HG03025 (cell line): ENCODE measurements around the gene DIS3L2.

Experiments used
- ATAC-seq: cut with Tn5 transposase; IDR thresholded peaks from one replicate; pipeline ENCODE4 v1.9.1; 2021; ENCODE audit warnings: mild to moderate bottlenecking, moderate library complexity; ENCODE audit not compliant: unreplicated experiment, low FRiP score

DIS3L2 gene

DNA sequence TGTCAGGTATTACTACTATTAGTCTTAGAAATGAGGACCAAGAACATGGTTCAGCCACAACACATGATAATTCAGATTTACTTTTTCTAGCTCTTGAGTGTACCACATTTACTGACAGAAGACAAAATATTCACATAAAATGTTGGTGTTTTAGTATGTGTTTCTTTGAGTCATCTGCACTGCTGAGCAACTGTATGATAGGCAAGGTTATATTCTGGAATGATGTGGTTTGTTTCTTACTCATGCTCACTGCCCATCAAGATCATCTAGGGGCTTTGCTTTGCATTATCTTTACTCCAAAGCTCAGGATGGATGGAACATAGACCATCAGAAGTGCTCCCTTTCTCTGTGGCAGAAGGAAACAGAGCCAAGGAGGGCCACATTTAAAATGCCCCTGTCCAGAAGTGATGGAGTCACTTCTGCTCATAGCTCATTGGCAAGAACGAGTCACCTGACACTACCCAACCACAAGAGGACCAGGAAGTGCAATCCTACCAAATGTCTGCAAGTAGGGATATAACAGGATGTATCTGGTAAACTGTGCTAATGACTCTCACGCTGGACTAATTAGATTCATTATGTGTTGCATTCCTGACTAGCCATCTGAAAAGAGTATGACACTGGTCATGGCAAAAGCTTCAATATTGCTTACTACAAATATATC, 81.5 kb downstream of the DIS3L2 start:
- ATAC-seq: no peak

- no peak for ATAC-seq
Observed at GRCh38 chr2:232043966-232044365, 82.5 kb downstream of the DIS3L2 start.

GRCh38 chr2:232049350-232049749, 87.8 kb downstream of the DIS3L2 start:
- ATAC-seq: no peak

- ATAC-seq: no peak
Observed at GRCh38 chr2:232052591-232052990, 91.1 kb downstream of the DIS3L2 start.

DNA sequence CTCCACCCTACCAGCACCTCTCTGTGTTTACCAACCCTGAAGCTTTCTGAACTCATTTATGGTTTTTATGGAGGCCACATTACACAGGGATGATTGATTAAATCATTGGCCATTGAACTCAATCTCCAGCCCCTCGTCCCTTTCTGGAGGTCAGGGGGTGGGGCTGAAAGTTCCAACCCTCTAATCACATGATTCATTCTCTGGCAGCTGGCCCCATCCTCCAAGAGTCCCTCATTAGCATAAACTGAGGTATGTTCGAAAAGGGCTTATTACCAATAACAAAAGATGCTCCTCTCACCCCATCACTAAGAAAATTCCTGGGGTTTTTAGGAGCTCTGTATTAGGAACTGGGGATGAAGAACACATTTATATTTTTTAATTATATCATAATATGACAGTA, 92.3 kb downstream of the DIS3L2 start:
- no peak for ATAC-seq

GRCh38 chr2:232058063-232058877, 96.8 kb downstream of the DIS3L2 start:
- ATAC-seq: no peak

- no peak for ATAC-seq
Observed at GRCh38 chr2:232058931-232059330, 97.4 kb downstream of the DIS3L2 start.

GRCh38 chr2:232061265-232061664, 99.8 kb downstream of the DIS3L2 start:
- ATAC-seq: no peak

DNA sequence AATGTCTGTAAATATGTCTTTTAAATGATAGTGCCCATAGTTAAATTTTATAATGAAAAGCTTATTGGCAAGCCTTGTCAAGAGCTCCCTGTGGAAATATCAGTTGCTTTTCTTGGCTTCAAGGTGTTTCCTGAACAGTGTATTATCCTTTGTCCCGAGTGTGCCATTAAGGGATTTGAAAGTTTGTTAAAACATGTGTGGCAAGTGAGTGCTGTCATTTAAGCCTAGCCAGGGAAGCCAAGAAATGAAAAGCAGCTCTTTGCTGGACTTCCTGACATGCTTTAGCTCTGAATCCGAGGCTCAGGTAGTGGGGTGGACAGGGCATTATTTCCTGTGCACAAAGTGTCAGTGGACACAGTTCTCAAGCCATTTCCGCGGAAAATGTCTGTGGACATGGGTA, 111.5 kb downstream of the DIS3L2 start:
- ATAC-seq: no peak

- ATAC-seq: no peak
Observed at GRCh38 chr2:232073699-232074098, 112.2 kb downstream of the DIS3L2 start.

DNA sequence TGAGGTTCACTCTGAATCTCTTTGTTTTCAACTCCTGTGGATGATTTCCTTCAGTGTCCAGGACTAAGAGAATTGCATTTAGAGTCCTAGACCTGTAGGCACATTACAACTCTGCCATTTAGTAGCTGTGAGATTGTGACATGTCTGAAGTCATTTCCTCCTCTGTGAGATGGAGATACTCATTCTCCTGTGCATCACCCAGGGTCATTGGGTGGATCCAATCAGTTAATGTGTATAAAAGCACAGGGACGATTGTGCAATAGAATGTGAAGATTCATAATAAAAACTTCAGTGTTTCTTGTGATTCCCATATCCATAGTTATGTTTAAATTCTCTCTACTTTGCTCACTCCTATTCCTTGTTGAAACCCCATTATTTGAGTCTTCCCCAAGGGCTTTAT, 113.6 kb downstream of the DIS3L2 start:
- ATAC-seq: no peak

- ATAC-seq: no peak
Observed at GRCh38 chr2:232075859-232076258, 114.3 kb downstream of the DIS3L2 start.

DNA sequence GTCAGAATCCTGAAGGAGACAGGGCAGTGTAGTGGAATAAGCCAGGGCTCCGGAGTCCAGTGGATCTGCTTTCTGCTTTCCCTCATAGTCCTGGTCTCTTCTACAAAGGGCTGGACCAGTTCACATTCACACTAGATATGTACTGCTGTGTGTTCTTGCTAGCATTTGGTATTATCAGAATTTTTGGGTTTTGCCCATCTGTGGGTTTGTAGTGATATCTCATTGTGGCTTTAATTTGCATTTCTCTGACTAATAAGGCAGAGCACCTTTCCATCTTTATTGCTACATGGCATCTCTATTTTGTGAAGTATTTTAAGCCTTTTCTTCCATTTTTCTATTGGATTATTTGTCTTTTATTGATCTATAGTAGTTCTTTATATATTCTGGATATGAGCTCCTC, 114.8 kb downstream of the DIS3L2 start:
- ATAC-seq: no peak

GRCh38 chr2:232076736-232077135, 115.2 kb downstream of the DIS3L2 start:
- no peak for ATAC-seq

- no peak for ATAC-seq
Observed at GRCh38 chr2:232085164-232085563, 123.7 kb downstream of the DIS3L2 start.

DNA sequence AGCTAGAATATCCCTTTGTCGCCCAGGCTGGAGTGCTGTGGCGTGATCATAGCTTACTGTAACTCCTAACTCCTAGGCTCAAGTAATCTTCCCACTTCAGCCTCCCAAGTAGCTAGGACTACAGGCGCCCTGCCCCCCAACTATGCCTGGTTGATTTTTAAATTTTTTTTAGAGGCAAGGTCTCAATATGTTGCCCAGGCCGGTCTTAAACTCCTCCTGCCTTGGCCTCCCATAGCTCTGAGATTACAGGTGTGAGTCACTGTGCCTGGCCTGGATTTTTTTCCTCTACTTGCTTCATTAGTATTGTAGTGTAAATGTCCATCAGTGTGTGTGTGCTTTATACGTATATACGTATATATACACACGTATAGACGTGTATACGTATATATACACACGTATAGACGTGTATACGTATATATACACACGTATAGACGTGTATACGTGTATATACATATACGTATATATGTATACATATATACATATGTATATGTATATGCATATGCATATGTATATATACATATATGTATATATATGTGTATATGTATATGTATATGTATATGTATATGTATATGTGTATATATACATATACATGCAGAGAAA, 124.4 kb downstream of the DIS3L2 start:
- ATAC-seq: no peak

DNA sequence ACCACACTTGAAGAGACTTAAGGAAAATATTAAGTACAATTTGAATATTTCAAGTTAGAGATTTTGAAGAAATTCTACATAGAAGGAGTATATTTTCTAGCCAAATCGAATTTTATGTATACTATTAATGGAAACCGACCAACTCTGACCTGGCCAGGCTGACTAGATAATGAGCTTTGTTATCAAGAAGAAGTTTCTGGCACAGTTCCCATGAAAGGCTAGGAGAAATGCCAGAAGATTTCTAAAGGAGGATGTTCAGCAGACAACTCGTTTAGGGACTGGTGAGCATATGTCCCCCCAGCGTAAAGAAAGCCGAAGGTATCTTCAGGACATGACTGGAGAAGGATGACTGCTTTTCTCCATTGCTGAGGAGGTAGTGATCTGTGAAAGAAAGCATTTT, 127.3 kb downstream of the DIS3L2 start:
- no peak for ATAC-seq

GRCh38 chr2:232094201-232094600, 132.7 kb downstream of the DIS3L2 start:
- ATAC-seq: no peak

GRCh38 chr2:232094883-232095282, 133.4 kb downstream of the DIS3L2 start:
- ATAC-seq: no peak

GRCh38 chr2:232097260-232097659, 135.7 kb downstream of the DIS3L2 start:
- ATAC-seq: no peak

GRCh38 chr2:232097758-232098157, 136.2 kb downstream of the DIS3L2 start:
- ATAC-seq: no peak

DNA sequence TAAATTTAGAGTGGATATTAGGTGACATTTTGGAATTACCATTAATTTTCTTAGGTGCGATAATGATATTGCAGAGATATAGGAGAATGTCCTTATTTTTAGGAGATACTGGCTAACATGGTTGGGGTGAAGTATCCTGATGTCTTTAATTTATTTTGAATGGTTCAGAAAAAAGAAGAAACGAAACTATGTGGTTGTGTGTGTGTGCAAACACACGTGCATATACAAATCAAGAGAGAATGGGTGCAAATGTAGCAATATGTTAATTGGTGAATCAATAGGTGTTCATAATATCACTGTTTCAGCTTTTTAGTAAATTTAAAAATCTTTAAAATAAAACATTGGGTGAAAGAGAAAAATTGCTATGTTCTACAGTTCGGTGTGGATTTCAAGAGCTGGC, 140.9 kb downstream of the DIS3L2 start:
- ATAC-seq: no peak
